Stimulated activated CD4-positive, alpha-beta T cell treated with anti-CD3 and anti-CD28 coated beads, Interleukin-1b, Interleukin-23, amount 100 ng/mL, for 1 hour (primary cell): ENCODE data around the gene JMJD7.

Source experiments
- DNase-seq, 2 donors: peaks; one replicate each; pipeline ENCODE4 v3.0.0-alpha.2; 2020; ENCODE audit warnings: low read depth in 2 of 2

The JMJD7 gene

DNA sequence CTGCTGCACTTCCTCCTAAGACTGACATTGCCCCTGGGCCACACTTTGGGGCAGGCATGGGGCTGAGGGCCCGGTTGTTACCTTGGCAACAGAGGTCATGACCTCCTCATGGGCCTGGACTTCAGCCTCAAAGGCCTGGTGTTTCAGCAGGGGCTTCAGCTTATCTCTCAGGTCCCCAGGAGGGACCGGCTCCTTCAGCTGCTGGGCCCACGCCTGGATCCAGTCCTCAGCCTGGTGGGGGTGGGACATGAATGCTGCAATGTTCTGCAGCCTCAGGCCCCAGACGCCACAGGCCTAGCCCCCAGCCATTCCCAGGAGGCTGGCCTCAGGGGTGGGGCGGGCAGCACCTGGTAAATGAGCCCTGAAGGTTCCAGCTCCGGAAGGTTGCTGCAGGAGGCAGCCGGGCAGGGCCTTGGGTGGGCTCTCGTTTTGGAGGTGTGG, 38.4 kb downstream of the JMJD7 start:
- no peak for DNase-seq

- DNase-seq = no peak
These were observed 39.1 kb downstream of the JMJD7 start for GRCh38 chr15:41866872-41867579.

DNA sequence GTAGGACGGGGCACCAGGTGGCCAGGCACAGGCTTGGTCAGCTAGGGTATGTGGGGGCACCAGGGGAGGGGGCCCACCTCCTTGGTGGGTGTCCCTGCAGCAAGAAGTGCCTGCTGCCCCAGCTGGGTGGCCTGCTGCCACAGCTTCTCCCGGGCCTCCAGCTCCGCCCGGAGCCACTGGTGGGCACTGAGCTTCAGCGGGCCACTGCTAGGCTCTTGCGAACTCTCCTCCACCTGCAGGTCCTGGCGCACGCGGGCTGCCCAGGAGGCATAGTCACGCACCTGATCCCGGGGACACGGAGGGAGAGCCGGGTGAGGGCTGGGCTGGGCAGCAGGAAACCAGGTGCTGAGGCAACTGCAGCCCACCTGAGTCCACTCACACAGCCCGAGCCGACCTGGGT, 40.4 kb downstream of the JMJD7 start:
- DNase-seq = no peak

DNA sequence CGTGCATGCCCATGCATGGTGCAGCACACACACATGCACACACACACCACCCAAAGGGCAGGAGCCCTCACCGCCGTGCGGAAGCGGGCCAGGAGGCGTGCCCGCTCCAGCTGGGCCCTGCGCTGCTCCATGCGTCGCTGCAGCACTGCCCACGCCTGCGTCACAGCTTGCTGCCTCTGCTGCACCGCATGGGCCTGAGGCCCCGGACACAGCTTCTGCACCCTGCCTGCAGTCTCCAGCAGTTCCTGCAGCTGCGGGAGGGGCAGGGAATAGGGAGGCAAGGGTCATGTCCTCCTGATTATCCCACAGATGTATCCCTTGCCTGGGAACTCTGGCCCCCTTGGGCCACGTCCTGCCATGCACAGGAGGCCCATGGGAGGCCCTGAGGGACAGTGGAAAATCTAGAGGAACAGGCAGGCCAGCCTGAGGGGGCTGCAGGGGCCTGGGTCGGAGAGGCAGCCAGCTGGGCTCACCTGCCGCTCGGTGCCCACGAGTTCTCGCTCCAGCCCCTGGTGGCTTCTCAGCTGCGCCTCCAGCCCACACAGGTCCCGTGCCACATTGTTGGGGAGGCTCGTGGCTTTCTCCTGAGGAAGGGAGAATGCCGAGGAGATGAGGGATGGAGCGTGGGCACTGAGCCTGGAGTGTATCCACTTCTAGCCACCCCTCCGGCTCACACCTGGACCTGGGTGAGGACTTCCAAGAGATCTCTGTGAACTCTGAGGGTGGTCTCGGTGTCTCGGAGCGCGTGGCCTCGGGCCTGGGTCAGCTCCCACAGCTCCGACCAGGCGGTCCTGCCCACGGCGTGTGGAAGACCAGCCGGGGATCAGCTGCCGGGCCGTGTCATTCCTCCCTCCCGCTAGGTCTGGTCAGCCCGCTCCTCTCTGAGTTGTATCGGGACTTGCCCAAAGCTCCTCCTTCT, 42.1 kb downstream of the JMJD7 start:
- DNase-seq = no peak

DNA sequence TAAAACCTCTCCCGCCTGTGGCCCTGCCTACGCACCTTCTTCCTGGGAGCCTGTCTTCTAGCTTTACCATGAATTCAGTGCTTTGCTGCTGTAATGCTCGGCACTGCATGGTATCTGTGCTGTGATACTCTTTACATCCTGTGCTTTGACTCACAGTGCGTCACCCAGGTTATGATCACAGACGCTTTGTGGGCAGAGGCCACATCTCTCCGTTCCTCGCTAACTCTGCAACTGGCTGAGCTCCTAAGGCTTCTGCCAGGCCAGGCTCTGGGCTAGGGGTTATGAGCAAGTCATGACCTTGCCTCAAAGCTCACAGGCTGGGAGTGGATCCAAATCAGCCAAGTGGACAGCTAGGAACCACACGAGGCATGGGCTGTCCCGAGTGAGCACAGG, 42.8 kb downstream of the JMJD7 start:
- DNase-seq = peak in 1 of 2 donors; percentile 7

DNA sequence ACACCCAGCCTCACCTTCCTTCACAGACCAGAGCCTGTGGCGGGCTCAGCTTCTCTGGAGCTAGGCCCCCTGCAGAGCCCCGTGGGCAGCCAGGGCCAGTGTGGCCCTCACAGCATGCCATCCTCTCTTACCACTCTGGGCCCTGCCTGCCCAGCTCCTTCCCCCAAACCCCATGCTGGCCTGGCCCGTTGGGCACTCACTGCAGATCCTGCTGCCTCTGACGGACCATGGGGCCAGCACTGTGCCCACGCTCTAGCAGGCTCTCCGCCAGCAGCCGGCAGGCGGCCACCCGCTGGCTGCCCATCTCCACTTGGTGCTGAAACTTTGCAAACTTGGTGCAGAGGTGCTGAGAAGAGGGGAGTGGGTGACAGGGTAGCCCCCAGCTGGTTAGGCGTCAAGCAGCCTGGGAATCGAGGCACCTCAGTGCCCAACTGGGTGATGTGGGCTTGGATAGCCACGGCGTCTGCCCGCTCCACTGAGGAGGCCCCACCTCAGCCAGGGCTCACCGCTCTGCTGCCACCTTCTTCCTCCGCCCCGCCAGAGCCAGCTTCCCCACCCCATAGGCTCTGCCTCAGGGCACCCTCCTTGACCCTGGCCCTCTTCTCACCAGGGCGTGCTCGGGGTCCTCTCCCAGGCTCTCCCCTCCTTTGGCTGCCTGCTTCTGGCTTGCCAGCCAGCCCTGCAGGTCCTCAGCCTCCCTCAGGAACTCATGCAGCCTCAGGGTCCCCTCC, 43.4 kb downstream of the JMJD7 start:
- DNase-seq = no peak

DNA sequence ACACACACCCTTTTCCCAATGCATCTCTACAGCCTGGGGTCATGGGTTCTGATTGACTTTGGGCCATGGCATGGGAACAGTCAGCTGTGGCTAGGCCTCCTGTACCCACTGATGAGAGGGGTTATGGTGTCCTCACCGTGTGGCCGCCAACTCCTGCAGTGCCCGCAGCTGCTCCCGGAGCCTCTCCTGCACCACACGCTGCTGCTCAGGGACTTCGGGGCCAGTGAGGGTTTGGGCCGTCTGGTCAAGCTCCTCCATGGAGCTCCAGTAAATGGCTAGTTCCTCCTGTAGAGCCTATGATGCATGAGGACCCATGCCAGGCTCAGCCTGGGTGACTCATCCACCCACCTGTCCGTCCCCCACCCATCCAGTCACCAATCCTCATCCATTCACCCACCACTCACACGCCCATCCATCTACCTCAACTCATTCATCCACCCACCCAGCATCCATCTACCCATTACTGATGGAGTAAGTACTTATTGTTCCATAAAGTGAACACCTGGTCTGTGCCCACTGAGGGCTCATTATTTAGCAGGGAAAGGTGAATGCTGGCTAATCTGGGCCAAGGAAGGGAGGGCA, 44.4 kb downstream of the JMJD7 start:
- DNase-seq = no peak

GRCh38 chr15:41873711-41874110, 45.8 kb downstream of the JMJD7 start:
- DNase-seq = no peak

DNA sequence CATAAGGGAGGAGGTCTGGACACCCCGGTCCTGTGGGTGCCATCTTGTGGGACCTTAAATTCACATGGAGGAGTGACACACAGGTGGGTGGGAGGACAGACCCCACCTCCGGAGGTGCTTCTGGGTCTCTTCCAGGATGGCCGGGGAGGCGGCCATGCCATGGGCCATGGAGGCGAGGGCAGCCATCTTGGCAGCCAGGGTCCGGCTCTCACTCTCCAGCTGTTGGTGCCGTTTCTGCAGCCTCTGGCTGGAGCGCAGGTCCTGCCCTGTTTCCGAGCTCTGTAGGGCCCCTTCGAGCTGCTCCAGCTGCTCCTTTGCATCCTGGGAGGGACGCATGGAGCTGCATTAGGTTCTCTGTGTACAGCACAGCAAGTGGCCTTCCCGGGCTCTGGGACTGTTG, 46.8 kb downstream of the JMJD7 start:
- no peak for DNase-seq

DNA sequence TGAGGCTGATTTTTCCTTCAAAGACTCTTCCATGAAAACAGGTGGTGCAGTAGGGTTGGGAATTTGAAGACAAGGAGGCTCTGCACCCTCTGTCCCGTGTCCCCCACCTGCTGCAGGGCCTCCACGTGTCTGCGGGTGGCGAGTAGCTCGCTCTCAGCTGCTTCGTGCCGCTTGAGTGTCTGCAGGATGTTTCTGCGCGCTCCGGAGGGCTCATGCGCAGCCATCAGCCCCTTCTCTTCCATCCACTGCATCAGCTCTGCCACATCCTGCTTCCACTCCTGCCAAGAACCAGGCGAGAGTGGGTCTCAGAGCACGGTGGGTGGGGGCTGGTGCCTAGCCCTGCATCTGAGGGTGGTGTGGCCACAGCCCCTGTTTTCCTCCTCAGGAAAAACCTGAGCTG, 48.1 kb downstream of the JMJD7 start:
- DNase-seq = no peak

GRCh38 chr15:41876689-41877088, 48.8 kb downstream of the JMJD7 start:
- DNase-seq = no peak

DNA sequence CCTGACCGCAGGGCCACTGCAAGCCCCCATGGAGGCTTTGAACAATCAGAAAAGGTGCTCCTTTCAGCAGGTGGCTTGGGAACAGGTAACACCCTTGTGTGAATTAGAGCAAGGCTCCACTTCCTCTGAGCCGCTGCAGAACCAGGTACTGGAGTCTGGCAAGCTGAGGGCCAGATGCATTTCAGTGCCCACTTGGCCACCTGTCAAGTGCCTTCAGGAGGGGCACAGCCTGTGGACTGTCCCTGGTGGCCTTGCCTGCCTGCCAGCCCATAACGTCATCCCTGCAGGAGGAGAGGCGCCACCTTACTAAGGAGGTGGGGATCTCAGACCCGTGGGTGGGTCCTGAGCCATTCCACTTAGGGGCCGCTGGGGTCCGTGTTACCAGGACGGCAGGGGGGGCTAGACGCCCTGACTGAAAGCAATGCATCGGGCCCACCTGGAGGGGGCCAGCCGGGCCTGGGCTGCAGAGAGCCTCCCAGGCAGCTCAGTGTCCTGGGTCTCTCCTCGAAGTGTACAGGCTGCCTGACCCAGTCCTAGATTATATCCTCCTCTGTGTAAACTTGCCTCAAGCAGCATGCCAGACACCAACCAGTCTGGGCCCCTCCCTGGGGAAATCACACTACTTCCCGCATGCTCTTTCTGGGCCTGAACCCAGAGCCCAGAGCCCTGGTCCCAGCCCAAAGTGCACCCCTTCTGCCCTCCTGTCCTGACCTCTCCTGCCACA, 49.9 kb downstream of the JMJD7 start:
- no peak for DNase-seq

GRCh38 chr15:41878355-41878699, 50.4 kb downstream of the JMJD7 start:
- no peak for DNase-seq

DNA sequence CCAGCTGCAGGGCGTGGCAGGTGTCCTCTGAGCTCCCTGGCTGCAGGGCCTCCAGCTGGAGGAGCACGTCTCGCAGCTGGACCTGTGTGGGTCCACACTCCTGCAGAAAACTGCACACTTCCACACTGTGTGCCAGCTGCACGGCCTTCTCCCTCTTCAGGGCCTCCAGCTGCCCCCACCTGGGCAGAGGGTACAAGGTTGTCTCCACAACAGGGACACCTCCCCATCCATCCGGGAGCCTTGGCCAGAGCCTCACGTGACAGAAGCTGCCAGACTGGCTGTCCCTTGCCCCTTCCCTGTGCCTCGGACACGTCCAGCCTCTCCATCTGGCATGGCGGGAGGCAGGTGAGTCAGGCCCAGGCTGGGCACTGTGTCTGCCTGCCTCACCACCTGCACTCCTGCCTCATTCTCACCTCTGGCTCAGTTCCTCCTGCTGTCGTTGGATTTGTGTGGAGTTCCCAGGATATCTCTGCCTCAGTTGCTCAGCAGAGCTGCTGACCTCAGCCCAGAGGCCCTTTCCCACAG, 51.5 kb downstream of the JMJD7 start:
- DNase-seq = no peak

- DNase-seq = no peak
These were observed 52.4 kb downstream of the JMJD7 start for GRCh38 chr15:41880156-41880877.

DNA sequence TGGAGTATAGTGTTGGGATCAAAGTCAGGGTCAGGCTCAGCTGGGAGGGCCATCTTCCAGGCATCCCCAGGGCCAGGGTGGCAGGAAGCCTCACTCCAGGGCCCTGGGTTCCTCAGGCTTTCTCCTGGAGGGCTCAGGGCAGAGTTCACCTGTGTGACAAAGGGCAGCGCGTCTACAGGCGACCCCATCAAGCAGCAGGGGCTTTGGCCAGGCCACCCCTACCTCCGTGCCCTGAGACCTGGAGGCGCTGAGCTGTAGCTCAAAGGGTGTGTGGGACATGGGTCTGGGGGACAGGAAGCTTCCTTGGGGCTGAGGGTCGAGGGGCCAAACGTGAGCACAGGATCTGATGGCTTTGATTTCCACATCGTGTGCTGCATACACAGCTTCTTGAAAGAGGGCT, 53.2 kb downstream of the JMJD7 start:
- no peak for DNase-seq

GRCh38 chr15:41881550-41881919, 53.6 kb downstream of the JMJD7 start:
- no peak for DNase-seq

DNA sequence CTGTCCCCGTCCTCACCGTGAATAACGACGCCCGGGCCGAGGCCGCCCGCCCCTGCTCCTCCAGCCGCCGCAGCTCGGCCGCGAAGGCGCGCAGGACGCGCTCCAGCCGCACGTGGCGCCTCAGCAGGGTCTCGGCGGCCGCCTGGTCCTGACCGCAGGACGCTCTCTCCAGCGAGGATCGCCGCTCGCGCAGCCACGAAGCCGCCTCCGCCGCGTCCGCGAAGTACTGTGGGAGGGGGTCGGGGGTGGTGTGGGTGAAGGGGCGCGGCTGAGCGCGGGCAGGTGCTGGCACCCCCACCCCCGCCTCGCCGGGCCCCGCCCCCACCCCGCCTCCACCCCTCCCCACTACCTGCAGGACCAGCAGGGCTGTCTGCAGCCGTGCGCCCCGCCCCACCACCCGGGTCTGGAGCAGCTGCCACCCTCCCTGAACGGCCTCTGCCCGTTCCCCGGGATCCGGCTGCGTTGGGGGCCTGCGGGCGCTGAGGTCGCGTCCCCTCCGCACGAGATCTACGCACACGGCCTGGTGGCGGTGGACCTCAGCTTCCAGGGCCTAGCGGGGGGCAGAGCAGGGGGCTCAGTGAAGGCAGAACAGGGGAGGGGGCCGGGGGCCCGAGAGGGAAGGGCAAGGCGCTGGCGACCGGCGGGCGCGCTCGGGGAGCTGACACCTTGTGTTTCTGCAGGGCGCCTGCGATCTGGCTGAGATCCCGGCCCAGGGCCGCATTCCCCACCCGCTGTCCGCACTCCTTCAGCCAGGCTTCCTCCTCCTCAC, 54.2 kb downstream of the JMJD7 start:
- no peak for DNase-seq

DNA sequence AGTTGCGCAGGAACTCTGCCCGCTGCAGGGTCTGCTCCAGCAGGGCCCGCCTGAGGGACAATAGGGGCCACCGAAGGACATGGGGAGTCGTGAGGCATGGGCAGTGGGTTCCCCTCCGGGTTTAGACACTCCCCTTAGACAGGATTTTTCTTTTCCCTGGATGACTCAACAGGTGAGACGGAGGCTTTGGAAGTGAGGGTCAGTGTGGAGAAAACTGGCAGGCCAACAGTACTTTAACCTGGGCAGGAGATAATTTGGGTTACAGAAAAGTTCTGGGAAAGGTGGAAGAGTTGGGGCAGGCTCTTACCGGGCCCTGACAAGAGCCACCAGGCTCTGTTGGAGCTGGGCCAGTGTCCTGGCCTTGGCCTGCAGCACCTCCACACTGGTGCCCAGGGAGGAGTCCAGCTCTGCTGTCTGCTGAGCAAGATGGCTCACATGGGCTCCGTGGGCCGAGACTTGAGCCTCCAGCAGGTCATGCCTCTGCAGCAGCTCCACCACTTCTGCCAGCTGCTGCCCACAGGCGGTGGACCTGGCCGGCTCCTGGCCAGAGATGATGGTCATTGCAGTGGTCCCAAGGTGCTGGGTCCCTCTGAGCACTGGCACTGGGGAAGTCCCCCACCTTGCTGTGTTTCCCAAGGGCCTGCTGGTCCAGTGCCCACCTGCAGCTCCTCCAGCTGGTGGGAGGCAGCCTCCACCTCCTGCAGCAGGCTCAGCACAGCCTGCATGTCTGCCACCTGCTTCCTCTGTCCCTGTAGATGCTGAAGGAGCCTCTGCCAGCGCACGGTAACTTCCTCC, 55.0 kb downstream of the JMJD7 start:
- DNase-seq = no peak
